Measurements from ENCODE around the gene MS4A6A.
"Not testable (repeated sequence)": the region's sequence is repeated elsewhere in the genome, so short reads cannot be mapped to it uniquely, and the experiment has no call there.

Gene MS4A6A

GRCh38 chr11:60161766-60162165, 21.1 kb downstream of the MS4A6A start:
- H3K27ac ChIP-seq (ENCODE audit: insufficient read depth, low read depth, low read length, poor library complexity, severe bottlenecking): no peak overlapping the region
- no peaks in the 10 kb centered on the region for H3K9me3 ChIP-seq (ENCODE audit: control insufficient read depth, low read length)
- no peaks in the 10 kb centered on the region for H3K4me1 ChIP-seq (ENCODE audit: control insufficient read depth, insufficient read depth, low read length)
- H3K4me3 ChIP-seq (ENCODE audit: insufficient read depth, low read depth, low read length): no peak overlapping the region
- H3K27me3 ChIP-seq (ENCODE audit: control insufficient read depth, insufficient read depth, low read length, poor library complexity, severe bottlenecking): no peaks in the 10 kb centered on the region
- 83 to 89% methylated on average over 4 of the region's 4 CpGs for WGBS, 2 experiments
- H3K36me3 ChIP-seq (ENCODE audit: control insufficient read depth, insufficient read depth, low read length): no peaks in the 10 kb centered on the region

GRCh38 chr11:60161107-60161506, 21.8 kb downstream of the MS4A6A start:
- WGBS, 2 experiments: 86 to 90% methylated on average over 2 of the region's 2 CpGs
- no peak overlapping the region for H3K4me3 ChIP-seq (ENCODE audit: insufficient read depth, low read depth, low read length)
- H3K36me3 ChIP-seq (ENCODE audit: control insufficient read depth, insufficient read depth, low read length): no peaks in the 10 kb centered on the region
- H3K4me1 ChIP-seq (ENCODE audit: control insufficient read depth, insufficient read depth, low read length): no peaks in the 10 kb centered on the region
- no peaks in the 10 kb centered on the region for H3K9me3 ChIP-seq (ENCODE audit: control insufficient read depth, low read length)
- no peak overlapping the region for H3K27ac ChIP-seq (ENCODE audit: insufficient read depth, low read depth, low read length, poor library complexity, severe bottlenecking)
- no peaks in the 10 kb centered on the region for H3K27me3 ChIP-seq (ENCODE audit: control insufficient read depth, insufficient read depth, low read length, poor library complexity, severe bottlenecking)

GRCh38 chr11:60159868-60160267, 23.0 kb downstream of the MS4A6A start:
- no peak overlapping the region for H3K27ac ChIP-seq (ENCODE audit: insufficient read depth, low read depth, low read length, poor library complexity, severe bottlenecking)
- no peaks in the 10 kb centered on the region for H3K36me3 ChIP-seq (ENCODE audit: control insufficient read depth, insufficient read depth, low read length)
- no peaks in the 10 kb centered on the region for H3K4me1 ChIP-seq (ENCODE audit: control insufficient read depth, insufficient read depth, low read length)
- H3K27me3 ChIP-seq (ENCODE audit: control insufficient read depth, insufficient read depth, low read length, poor library complexity, severe bottlenecking): no peaks in the 10 kb centered on the region
- no peak overlapping the region for H3K4me3 ChIP-seq (ENCODE audit: insufficient read depth, low read depth, low read length)
- WGBS, 2 experiments: 97 to 100% methylated on average over 1 of the region's 1 CpG
- H3K9me3 ChIP-seq (ENCODE audit: control insufficient read depth, low read length): no peaks in the 10 kb centered on the region

GRCh38 chr11:60159284-60159683, 23.6 kb downstream of the MS4A6A start:
- Histone ChIP-seq H3K4me3 (ENCODE audit: insufficient read depth, low read depth, low read length) (no peak overlapping the region), H3K27ac (ENCODE audit: insufficient read depth, low read depth, low read length, poor library complexity, severe bottlenecking) (no peak overlapping the region), H3K27me3 (ENCODE audit: control insufficient read depth, insufficient read depth, low read length, poor library complexity, severe bottlenecking) (no peaks in the 10 kb centered on the region), H3K4me1 (ENCODE audit: control insufficient read depth, insufficient read depth, low read length) (no peaks in the 10 kb centered on the region), H3K9me3 (ENCODE audit: control insufficient read depth, low read length) (no peaks in the 10 kb centered on the region), H3K36me3 (ENCODE audit: control insufficient read depth, insufficient read depth, low read length) (no peaks in the 10 kb centered on the region)
- WGBS, 2 experiments: 60 to 75% methylated on average over 2 of the region's 2 CpGs

GRCh38 chr11:60158636-60159035, 24.2 kb downstream of the MS4A6A start:
- no peaks in the 10 kb centered on the region for H3K9me3 ChIP-seq (ENCODE audit: control insufficient read depth, low read length)
- no peaks in the 10 kb centered on the region for H3K27me3 ChIP-seq (ENCODE audit: control insufficient read depth, insufficient read depth, low read length, poor library complexity, severe bottlenecking)
- no peak overlapping the region for H3K27ac ChIP-seq (ENCODE audit: insufficient read depth, low read depth, low read length, poor library complexity, severe bottlenecking)
- H3K36me3 ChIP-seq (ENCODE audit: control insufficient read depth, insufficient read depth, low read length): no peaks in the 10 kb centered on the region
- 79 to 85% methylated on average over 3 of the region's 3 CpGs for WGBS, 2 experiments
- H3K4me3 ChIP-seq (ENCODE audit: insufficient read depth, low read depth, low read length): no peak overlapping the region
- no peaks in the 10 kb centered on the region for H3K4me1 ChIP-seq (ENCODE audit: control insufficient read depth, insufficient read depth, low read length)

- Histone ChIP-seq H3K27ac (ENCODE audit: insufficient read depth, low read depth, low read length, poor library complexity, severe bottlenecking) (no peak overlapping the region), H3K4me1 (ENCODE audit: control insufficient read depth, insufficient read depth, low read length) (no peaks in the 10 kb centered on the region), H3K27me3 (ENCODE audit: control insufficient read depth, insufficient read depth, low read length, poor library complexity, severe bottlenecking) (no peaks in the 10 kb centered on the region), H3K9me3 (ENCODE audit: control insufficient read depth, low read length) (no peaks in the 10 kb centered on the region), H3K36me3 (ENCODE audit: control insufficient read depth, insufficient read depth, low read length) (no peaks in the 10 kb centered on the region), H3K4me3 (ENCODE audit: insufficient read depth, low read depth, low read length) (no peak overlapping the region)
- WGBS, 2 experiments: 96 to 100% methylated on average over 3 of the region's 3 CpGs
These were observed 27.0 kb downstream of the MS4A6A start for GRCh38 chr11:60155931-60156330.

GRCh38 chr11:60152727-60153126, 30.2 kb downstream of the MS4A6A start:
- H3K27me3 ChIP-seq (ENCODE audit: control insufficient read depth, insufficient read depth, low read length, poor library complexity, severe bottlenecking); H3K36me3 ChIP-seq (ENCODE audit: control insufficient read depth, insufficient read depth, low read length); H3K27ac ChIP-seq (ENCODE audit: insufficient read depth, low read depth, low read length, poor library complexity, severe bottlenecking); H3K4me3 ChIP-seq (ENCODE audit: insufficient read depth, low read depth, low read length); H3K4me1 ChIP-seq (ENCODE audit: control insufficient read depth, insufficient read depth, low read length); H3K9me3 ChIP-seq (ENCODE audit: control insufficient read depth, low read length): not testable (repeated sequence)

GRCh38 chr11:60150279-60150678, 32.6 kb downstream of the MS4A6A start:
- H3K4me1 ChIP-seq (ENCODE audit: control insufficient read depth, insufficient read depth, low read length): no peaks in the 10 kb centered on the region
- no CpG with 5 or more reads among the region's 1 CpG for WGBS, 2 experiments
- H3K27me3 ChIP-seq (ENCODE audit: control insufficient read depth, insufficient read depth, low read length, poor library complexity, severe bottlenecking): no peaks in the 10 kb centered on the region
- no peak overlapping the region for H3K4me3 ChIP-seq (ENCODE audit: insufficient read depth, low read depth, low read length)
- H3K27ac ChIP-seq (ENCODE audit: insufficient read depth, low read depth, low read length, poor library complexity, severe bottlenecking): no peak overlapping the region
- no peaks in the 10 kb centered on the region for H3K9me3 ChIP-seq (ENCODE audit: control insufficient read depth, low read length)
- H3K36me3 ChIP-seq (ENCODE audit: control insufficient read depth, insufficient read depth, low read length): no peaks in the 10 kb centered on the region

GRCh38 chr11:60145677-60146076, 37.2 kb downstream of the MS4A6A start:
- no peaks in the 10 kb centered on the region for H3K27me3 ChIP-seq (ENCODE audit: control insufficient read depth, insufficient read depth, low read length, poor library complexity, severe bottlenecking)
- H3K36me3 ChIP-seq (ENCODE audit: control insufficient read depth, insufficient read depth, low read length): no peaks in the 10 kb centered on the region
- H3K27ac ChIP-seq (ENCODE audit: insufficient read depth, low read depth, low read length, poor library complexity, severe bottlenecking): no peak overlapping the region
- no peaks in the 10 kb centered on the region for H3K9me3 ChIP-seq (ENCODE audit: control insufficient read depth, low read length)
- H3K4me1 ChIP-seq (ENCODE audit: control insufficient read depth, insufficient read depth, low read length): no peaks in the 10 kb centered on the region
- H3K4me3 ChIP-seq (ENCODE audit: insufficient read depth, low read depth, low read length): no peak overlapping the region
- WGBS, 2 experiments: 87 to 95% methylated on average over 2 to 3 of the region's 3 CpGs

- no peaks in the 10 kb centered on the region for H3K4me1 ChIP-seq (ENCODE audit: control insufficient read depth, insufficient read depth, low read length)
- 95 to 97% methylated on average over 3 of the region's 3 CpGs for WGBS, 2 experiments
- no peak overlapping the region for H3K4me3 ChIP-seq (ENCODE audit: insufficient read depth, low read depth, low read length)
- no peaks in the 10 kb centered on the region for H3K9me3 ChIP-seq (ENCODE audit: control insufficient read depth, low read length)
- H3K36me3 ChIP-seq (ENCODE audit: control insufficient read depth, insufficient read depth, low read length): no peaks in the 10 kb centered on the region
- H3K27me3 ChIP-seq (ENCODE audit: control insufficient read depth, insufficient read depth, low read length, poor library complexity, severe bottlenecking): no peaks in the 10 kb centered on the region
- H3K27ac ChIP-seq (ENCODE audit: insufficient read depth, low read depth, low read length, poor library complexity, severe bottlenecking): no peak overlapping the region
These were observed 39.1 kb downstream of the MS4A6A start for GRCh38 chr11:60143768-60144167.

- Histone ChIP-seq H3K27me3 (ENCODE audit: control insufficient read depth, insufficient read depth, low read length, poor library complexity, severe bottlenecking) (no peaks in the 10 kb centered on the region), H3K36me3 (ENCODE audit: control insufficient read depth, insufficient read depth, low read length) (no peaks in the 10 kb centered on the region), H3K27ac (ENCODE audit: insufficient read depth, low read depth, low read length, poor library complexity, severe bottlenecking) (no peak overlapping the region), H3K4me1 (ENCODE audit: control insufficient read depth, insufficient read depth, low read length) (no peaks in the 10 kb centered on the region), H3K4me3 (ENCODE audit: insufficient read depth, low read depth, low read length) (no peak overlapping the region), H3K9me3 (ENCODE audit: control insufficient read depth, low read length) (no peaks in the 10 kb centered on the region)
- WGBS, 2 experiments: 35 to 55% methylated on average over 1 of the region's 1 CpG
These were observed 49.0 kb downstream of the MS4A6A start for GRCh38 chr11:60133917-60134316.

Data from ectodermal cell (in vitro differentiated cells).